SJCRH30 (cell line): Measurements from ENCODE around the gene NHLRC4. TPM values are rescaled to one million over a fixed set of nuclear protein-coding genes. Genes with fewer than 3 reads are reported as not detected.
A peak's percentile ranks its signal among the peaks of the same experiment; 100 is the strongest.
"Not testable (repeated sequence)": the region's sequence is repeated elsewhere in the genome, so short reads cannot be mapped to it uniquely, and the experiment has no call there.

Source experiments
- DNase-seq, 2 experiments: peaks; one replicate each; pipeline ENCODE4 v3.0.0-alpha.2; 2015 to 2020
- H3K27ac ChIP-seq: fragments of 250-450 bp; sonication (Bioruptor Pico); 2 replicates; pipeline ENCODE4 v1.5.1; 2020; ENCODE audit warnings: mild to moderate bottlenecking, moderate library complexity
- H3K27me3 ChIP-seq: fragments of 250-450 bp; sonication (Bioruptor Pico); 2 replicates; pipeline ENCODE4 v1.5.1; 2020; ENCODE audit warnings: mild to moderate bottlenecking, moderate library complexity
- H3K36me3 ChIP-seq: fragments of 250-450 bp; sonication (Bioruptor Pico); 2 replicates; pipeline ENCODE4 v1.5.1; 2020; ENCODE audit warnings: mild to moderate bottlenecking, moderate library complexity
- H3K4me1 ChIP-seq: fragments of 250-450 bp; sonication (Bioruptor Pico); 2 replicates; pipeline ENCODE4 v1.5.1; 2020; ENCODE audit warnings: mild to moderate bottlenecking, moderate library complexity
- H3K4me3 ChIP-seq: fragments of 250-450 bp; sonication (Bioruptor Pico); 2 replicates; pipeline ENCODE4 v1.5.1; 2020; ENCODE audit warnings: mild to moderate bottlenecking, moderate library complexity
- H3K9me3 ChIP-seq: fragments of 250-450 bp; sonication (Bioruptor Pico); replicated peaks from 2 replicates; pipeline ENCODE4 v1.5.1; 2020; ENCODE audit warnings: mild to moderate bottlenecking, moderate library complexity
- total RNA-seq: library from RNA; depleted of rRNA; stranded (reverse); fragments of >200 nt; shearing (Covaris generic); gene quantifications from 2 replicates; pipeline ENCODE4 v1.2.3, GENCODE V29; 2014

The NHLRC4 gene
- total RNA-seq, 1 experiment from 2014 or later = 0.08 TPM

GRCh38 chr16:588639-588888 is 21.8 kb downstream of the NHLRC4 start:
- Histone ChIP-seq H3K27ac (peak overlapping the region; percentile 8; the same call in 1 of the 2 replicates), H3K36me3 (no peaks in the 10 kb centered on the region), H3K4me3 (peak overlapping the region; percentile 98), H3K27me3 (no peaks in the 10 kb centered on the region), H3K9me3 (no peaks in the 10 kb centered on the region), H3K4me1 (no peaks in the 10 kb centered on the region)
- DNase-seq = peak; percentile 54 to 57

DNA sequence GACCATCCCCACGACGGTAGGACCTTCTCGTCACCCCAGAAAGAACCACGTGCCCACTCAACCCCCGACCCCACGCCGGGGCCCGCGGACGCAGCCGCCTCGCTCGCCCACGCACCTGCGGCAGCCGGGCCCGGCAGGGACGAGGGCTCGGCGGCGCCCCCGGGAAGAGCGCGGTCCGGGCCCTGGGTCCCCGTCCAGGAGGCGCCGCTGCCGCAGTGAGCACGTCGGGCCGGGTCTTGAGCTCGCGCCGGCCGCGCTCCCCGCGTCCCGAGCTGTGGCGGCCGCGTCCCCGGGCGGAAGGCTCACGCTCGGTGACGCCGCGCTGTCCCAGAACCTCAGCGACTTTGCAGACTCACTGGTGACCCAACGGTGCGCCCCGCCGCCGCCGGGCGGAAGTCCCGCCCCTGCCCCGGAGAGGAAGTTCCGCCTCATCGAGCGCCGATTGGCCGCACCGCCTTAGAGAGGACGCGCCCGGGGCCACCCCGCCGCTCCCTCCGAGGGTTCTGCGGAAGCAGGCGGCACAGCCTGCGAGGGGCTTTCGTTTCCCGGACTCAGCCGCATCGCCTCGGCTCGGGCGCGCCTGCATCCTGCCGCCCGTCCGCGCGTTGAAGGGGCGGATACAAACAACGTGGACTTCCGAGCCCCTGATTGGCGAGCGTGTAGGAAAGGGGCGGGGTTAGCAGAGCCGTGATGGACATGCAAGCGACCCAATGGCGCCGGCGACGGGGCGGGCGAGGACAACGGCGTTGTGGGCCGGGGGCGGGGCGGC is 22.3 kb downstream of the NHLRC4 start:
- H3K4me1 ChIP-seq = no peaks in the 10 kb centered on the region
- H3K9me3 ChIP-seq = no peaks in the 10 kb centered on the region
- peak; percentile 96 for DNase-seq
- no peaks in the 10 kb centered on the region for H3K36me3 ChIP-seq
- peak overlapping the region; percentile 88 for H3K27ac ChIP-seq
- peak overlapping the region; percentile 98 for H3K4me3 ChIP-seq
- H3K27me3 ChIP-seq = no peaks in the 10 kb centered on the region

DNA sequence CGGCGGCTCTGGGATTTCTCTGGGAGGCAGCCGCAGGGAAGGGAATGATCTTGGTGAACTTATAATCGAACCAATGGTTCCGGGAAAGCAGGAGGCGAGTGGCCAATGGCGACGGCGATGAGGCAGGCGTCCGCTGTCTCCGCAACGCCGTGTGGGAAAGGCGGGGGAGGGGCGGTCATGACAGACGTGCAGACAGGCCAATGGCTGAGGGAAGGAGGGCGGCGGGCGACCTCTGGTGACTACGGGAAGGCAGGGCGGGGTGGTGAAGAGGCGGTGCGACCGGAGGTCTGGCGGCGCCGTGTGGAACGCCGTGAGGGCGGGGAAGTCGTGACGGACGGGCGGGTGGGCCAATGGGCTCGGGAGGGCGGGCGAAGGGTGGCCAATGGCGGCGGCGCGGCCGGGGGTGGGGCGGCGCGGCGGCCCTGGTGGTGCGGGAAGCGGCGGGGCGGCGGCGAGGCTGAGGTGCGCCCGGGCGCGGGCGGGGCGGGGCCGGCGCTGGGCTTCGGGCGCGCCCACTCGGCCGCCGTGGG is 22.9 kb downstream of the NHLRC4 start, which contains the start of gene RAB40C:
RAB40C (plus strand) TSS at position 409 of the 530 bp plus-strand sequence. CDS start 226 bp downstream, outside the sequence.
- H3K4me1 ChIP-seq = no peaks in the 10 kb centered on the region
- H3K9me3 ChIP-seq = no peaks in the 10 kb centered on the region
- H3K27me3 ChIP-seq = no peaks in the 10 kb centered on the region
- no peaks in the 10 kb centered on the region for H3K36me3 ChIP-seq
- H3K27ac ChIP-seq = peak within 1 kb of the TSS; percentile 88
- H3K4me3 ChIP-seq = peak within 1 kb of the TSS; percentile 98
- DNase-seq = peak; percentile 98 to 99

DNA sequence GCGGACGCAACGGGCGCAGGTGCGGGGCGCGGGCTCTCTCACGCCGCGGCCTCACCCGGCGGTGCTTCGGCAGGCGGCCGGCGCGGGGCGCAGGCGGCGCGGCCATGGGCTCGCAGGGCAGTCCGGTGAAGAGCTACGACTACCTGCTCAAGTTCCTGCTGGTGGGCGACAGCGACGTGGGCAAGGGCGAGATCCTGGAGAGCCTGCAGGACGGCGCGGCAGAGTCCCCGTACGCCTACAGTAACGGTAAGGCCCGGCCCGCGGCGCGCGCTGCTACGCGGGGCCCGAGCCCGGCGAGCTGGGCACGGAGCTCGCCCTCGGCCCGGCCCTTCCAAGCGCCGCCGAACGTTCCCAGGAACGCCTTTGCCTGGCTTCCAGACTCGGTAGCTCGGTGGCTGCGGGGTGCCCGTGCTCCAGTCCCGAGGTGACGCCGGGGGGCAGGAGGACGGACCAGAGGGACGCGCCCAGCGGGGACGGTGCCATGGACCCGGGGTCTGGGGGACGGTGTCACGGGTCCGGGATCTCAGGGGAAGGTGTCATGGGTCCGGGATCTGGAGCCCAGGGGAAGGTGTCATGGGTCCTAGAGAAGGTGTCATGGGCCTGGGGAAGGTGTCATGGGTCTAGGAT is 23.5 kb downstream of the NHLRC4 start:
- peak overlapping the region; percentile 74 for H3K4me3 ChIP-seq
- no peaks in the 10 kb centered on the region for H3K4me1 ChIP-seq
- no peak overlapping the region for H3K27ac ChIP-seq
- no peaks in the 10 kb centered on the region for H3K27me3 ChIP-seq
- no peak for DNase-seq
- no peaks in the 10 kb centered on the region for H3K9me3 ChIP-seq
- H3K36me3 ChIP-seq = no peaks in the 10 kb centered on the region

- DNase-seq = no peak
- Histone ChIP-seq H3K27ac (no peak overlapping the region), H3K4me3 (peak overlapping the region; percentile 74), H3K36me3 (no peaks in the 10 kb centered on the region), H3K9me3 (no peaks in the 10 kb centered on the region), H3K4me1 (no peaks in the 10 kb centered on the region), H3K27me3 (no peaks in the 10 kb centered on the region)
Measured at GRCh38 chr16:590815-591200, 24.0 kb downstream of the NHLRC4 start.

- no peak for DNase-seq
- no peak overlapping the region for H3K4me3 ChIP-seq
- H3K27me3 ChIP-seq = no peaks in the 10 kb centered on the region
- H3K27ac ChIP-seq = no peak overlapping the region
- no peaks in the 10 kb centered on the region for H3K36me3 ChIP-seq
- H3K9me3 ChIP-seq = no peaks in the 10 kb centered on the region
- no peaks in the 10 kb centered on the region for H3K4me1 ChIP-seq
Measured at GRCh38 chr16:591231-591630, 24.4 kb downstream of the NHLRC4 start.

- no peak for DNase-seq
- no peak overlapping the region for H3K27ac ChIP-seq
- H3K9me3 ChIP-seq = no peaks in the 10 kb centered on the region
- H3K36me3 ChIP-seq = no peaks in the 10 kb centered on the region
- H3K4me3 ChIP-seq = no peak overlapping the region
- no peaks in the 10 kb centered on the region for H3K4me1 ChIP-seq
- no peaks in the 10 kb centered on the region for H3K27me3 ChIP-seq
Measured at GRCh38 chr16:591892-592517, 25.2 kb downstream of the NHLRC4 start.

DNA sequence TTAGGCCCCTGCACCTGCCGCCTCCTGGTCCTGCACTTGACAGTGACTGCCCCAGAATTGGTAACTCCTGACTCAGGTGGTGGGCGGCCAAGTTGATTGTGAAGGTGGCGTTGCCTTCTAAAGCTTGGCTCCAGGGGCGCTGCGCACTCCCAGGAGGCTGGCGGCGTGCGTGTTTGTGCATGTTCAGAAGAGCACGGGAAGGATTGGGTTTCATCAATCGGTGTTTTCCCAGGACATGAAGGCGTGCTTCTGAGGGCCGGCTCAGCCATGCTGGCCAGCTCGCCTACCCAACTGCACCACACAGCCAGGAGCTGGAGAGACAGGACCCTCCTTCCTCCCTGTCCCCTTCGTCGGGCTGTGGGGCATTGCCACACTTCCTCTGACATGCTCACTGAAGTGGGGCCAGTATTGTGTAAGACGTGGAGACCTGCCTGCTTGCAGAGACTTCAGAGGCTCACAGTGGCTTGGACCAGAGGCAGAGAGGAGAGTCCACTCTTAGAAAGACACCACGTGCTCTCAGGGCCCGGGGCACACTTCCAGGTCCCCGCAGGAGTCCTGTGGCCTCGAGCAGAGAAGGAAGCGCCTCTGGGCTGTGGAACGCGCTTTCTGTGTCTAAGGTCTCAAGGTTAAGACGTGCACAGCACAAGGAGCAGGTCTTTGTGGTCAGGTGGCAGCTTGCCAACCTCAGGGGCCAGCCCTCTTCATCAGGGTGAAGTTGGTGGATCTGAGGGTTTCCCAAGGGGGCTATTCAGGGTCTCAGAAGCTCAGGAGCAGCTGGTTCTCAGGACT is 25.9 kb downstream of the NHLRC4 start:
- Histone ChIP-seq H3K4me1 (no peaks in the 10 kb centered on the region), H3K36me3 (no peaks in the 10 kb centered on the region), H3K27me3 (no peaks in the 10 kb centered on the region), H3K27ac (no peak overlapping the region), H3K4me3 (no peak overlapping the region), H3K9me3 (no peaks in the 10 kb centered on the region)
- no peak for DNase-seq

GRCh38 chr16:593406-593805 is 26.6 kb downstream of the NHLRC4 start:
- no peak overlapping the region for H3K27ac ChIP-seq
- no peaks in the 10 kb centered on the region for H3K27me3 ChIP-seq
- H3K9me3 ChIP-seq = no peaks in the 10 kb centered on the region
- no peaks in the 10 kb centered on the region for H3K36me3 ChIP-seq
- no peaks in the 10 kb centered on the region for H3K4me1 ChIP-seq
- H3K4me3 ChIP-seq = no peak overlapping the region
- DNase-seq = no peak

GRCh38 chr16:593807-594206 is 27.0 kb downstream of the NHLRC4 start:
- no peak overlapping the region for H3K4me3 ChIP-seq
- DNase-seq = no peak

DNA sequence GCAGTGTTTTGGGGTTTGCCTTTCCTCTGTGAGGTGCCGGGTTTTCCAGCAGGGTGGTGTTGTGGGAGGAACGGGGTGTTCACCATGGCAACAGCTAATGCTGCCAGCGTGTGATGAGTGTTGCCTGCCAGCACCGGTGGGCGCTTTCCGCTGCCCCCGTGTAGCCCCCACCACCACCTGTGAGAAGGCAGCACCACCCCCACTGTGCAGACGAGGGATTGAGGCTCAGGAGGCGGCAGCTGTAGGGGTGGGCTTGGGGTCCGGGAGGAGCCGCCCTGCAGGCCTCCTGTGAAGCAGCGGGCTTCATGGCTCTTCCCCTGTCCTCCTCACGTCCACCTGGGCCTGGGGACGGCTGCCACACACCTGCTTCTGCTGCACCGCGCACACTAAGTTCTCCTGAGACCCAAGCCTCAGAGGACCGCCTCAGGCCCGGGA is 28.3 kb downstream of the NHLRC4 start:
- no peaks in the 10 kb centered on the region for H3K36me3 ChIP-seq
- DNase-seq = no peak
- H3K4me1 ChIP-seq = no peaks in the 10 kb centered on the region

More at GRCh38 chr16:593807-594206, 27.0 kb downstream of the NHLRC4 start:
- H3K27me3 ChIP-seq = no peaks in the 10 kb centered on the region
- no peaks in the 10 kb centered on the region for H3K4me1 ChIP-seq
- no peak overlapping the region for H3K27ac ChIP-seq
- H3K9me3 ChIP-seq = no peaks in the 10 kb centered on the region
- H3K36me3 ChIP-seq = no peaks in the 10 kb centered on the region

DNA sequence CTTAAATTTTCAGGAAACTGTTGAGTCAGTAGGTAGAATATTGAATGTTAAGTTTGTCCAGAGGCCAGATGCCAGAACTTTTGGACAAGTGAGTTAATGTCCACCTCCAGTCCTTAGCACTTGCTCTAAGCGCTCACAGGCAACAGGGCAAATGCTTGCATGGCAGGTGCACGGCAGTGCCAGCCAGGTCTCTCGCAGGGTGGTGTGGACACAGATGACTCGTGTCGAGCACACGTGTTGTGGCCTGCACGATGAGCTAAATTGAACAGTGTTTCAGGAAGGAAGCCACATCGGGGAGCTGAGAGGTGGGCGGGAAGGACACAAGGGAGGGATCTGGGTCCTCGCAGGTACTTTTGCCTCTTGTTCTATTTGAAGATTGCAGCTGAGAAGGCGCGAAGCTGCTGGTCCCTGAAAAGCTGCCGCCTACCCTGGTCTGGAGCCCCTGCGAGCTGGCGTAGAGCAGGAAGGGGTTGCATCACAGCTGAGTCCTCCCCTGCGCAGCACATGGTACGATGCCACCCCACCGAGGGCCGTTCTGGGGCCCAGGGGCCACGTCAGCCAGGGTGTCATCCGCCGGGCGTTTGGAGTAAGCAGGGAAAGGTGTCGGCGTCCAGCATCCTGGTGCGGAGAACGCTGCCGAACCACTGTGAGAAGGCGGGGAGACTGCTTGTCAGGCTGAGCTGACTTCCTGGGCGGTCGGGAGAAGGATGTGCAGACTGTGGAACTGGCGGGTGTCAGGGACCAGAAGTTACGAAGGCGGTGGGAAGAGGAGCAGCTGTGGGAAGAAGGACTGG is 29.3 kb downstream of the NHLRC4 start:
- no peaks in the 10 kb centered on the region for H3K4me1 ChIP-seq
- no peak overlapping the region for H3K27ac ChIP-seq
- no peak for DNase-seq
- H3K27me3 ChIP-seq = no peaks in the 10 kb centered on the region
- H3K36me3 ChIP-seq = no peaks in the 10 kb centered on the region
- no peak overlapping the region for H3K4me3 ChIP-seq
- no peaks in the 10 kb centered on the region for H3K9me3 ChIP-seq

More for the DNA sequence above, 28.3 kb downstream of the NHLRC4 start:
- Histone ChIP-seq H3K27ac (no peak overlapping the region), H3K27me3 (no peaks in the 10 kb centered on the region), H3K4me3 (no peak overlapping the region), H3K9me3 (no peaks in the 10 kb centered on the region)

DNA sequence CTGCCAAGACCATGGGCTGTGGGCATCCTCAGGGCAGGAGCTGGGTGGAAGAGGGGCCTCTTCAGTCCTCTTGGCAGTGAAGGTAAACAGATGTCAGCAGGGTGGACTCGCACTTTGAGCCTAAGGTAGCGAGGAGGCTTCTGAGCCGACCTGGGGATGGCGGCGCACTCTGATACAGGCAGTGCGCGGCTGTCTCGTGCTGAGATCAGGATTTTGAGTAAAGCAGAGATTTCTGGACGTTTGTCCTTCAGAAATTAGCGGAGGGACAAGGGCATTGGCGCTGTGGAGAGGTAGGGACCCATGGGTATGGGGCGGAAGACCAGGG is 29.9 kb downstream of the NHLRC4 start:
- Histone ChIP-seq H3K27ac (no peak overlapping the region), H3K4me3 (no peak overlapping the region), H3K27me3 (no peaks in the 10 kb centered on the region), H3K36me3 (no peaks in the 10 kb centered on the region), H3K9me3 (no peaks in the 10 kb centered on the region), H3K4me1 (no peaks in the 10 kb centered on the region)
- DNase-seq = no peak

DNA sequence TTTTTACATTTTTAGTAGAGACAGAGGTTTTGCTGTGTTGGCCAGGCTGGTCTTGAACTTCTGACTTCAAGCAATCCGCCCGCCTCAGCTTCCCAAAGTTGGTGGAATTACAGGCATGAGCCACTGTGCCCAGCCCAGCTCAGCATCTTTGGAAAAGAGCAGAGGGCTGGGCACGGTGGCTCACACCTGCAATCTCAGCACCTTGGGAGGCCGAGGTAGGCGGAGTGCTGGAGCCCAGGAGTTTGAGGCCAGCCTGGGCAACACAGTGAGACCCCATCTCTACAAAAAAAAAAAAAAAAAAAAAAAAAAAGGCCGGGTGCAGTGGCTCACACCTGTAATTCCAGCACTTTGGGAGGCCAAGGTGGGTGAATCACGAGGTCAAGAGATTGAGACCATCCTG is 30.9 kb downstream of the NHLRC4 start:
- H3K9me3 ChIP-seq, H3K27me3 ChIP-seq, DNase-seq, H3K36me3 ChIP-seq, H3K4me3 ChIP-seq, H3K4me1 ChIP-seq, H3K27ac ChIP-seq: not testable (repeated sequence)
